ENCODE measurements around the gene MKRN1. TPM values are rescaled to one million over a fixed set of nuclear protein-coding genes. Genes with fewer than 3 reads are reported as not detected.
"Not testable (repeated sequence)": the region's sequence is repeated elsewhere in the genome, so short reads cannot be mapped to it uniquely, and the experiment has no call there.

The MKRN1 gene
- total and polyA plus RNA-seq, 2 donors, result 65.0 to 68.4 TPM

GRCh38 chr7:140463111-140463510 lies 16.2 kb downstream of the MKRN1 start:
- peaks cover 3% of the 10 kb centered on the region for H3K36me3 ChIP-seq (ENCODE audit: insufficient read depth)
- 98% methylated on average over 2 of the region's 2 CpGs for WGBS
- DNase-seq (ENCODE audit: extremely low spot score), result no peak
- no peak overlapping the region for H3K4me3 ChIP-seq (ENCODE audit: low read depth, low read length)
- H3K4me1 ChIP-seq (ENCODE audit: insufficient read depth), result no peaks in the 10 kb centered on the region
- no peak overlapping the region for H3K27ac ChIP-seq (ENCODE audit: low read depth)

- 90% methylated on average over 8 of the region's 8 CpGs for WGBS
- Histone ChIP-seq H3K4me3 (ENCODE audit: low read depth, low read length) (no peak overlapping the region), H3K4me1 (ENCODE audit: insufficient read depth) (no peaks in the 10 kb centered on the region), H3K36me3 (ENCODE audit: insufficient read depth) (peaks cover 6% of the 10 kb centered on the region), H3K27ac (ENCODE audit: low read depth) (no peak overlapping the region)
- no peak for DNase-seq (ENCODE audit: extremely low spot score)
Measured at GRCh38 chr7:140458916-140459315, 20.4 kb downstream of the MKRN1 start.

GRCh38 chr7:140458201-140458600 lies 21.1 kb downstream of the MKRN1 start:
- DNase-seq (ENCODE audit: extremely low spot score), result no peak
- H3K36me3 ChIP-seq (ENCODE audit: insufficient read depth), result peaks cover 6% of the 10 kb centered on the region
- H3K27ac ChIP-seq (ENCODE audit: low read depth), result no peak overlapping the region
- H3K4me1 ChIP-seq (ENCODE audit: insufficient read depth), result no peaks in the 10 kb centered on the region
- 91% methylated on average over 3 of the region's 3 CpGs for WGBS
- H3K4me3 ChIP-seq (ENCODE audit: low read depth, low read length), result no peak overlapping the region

DNA sequence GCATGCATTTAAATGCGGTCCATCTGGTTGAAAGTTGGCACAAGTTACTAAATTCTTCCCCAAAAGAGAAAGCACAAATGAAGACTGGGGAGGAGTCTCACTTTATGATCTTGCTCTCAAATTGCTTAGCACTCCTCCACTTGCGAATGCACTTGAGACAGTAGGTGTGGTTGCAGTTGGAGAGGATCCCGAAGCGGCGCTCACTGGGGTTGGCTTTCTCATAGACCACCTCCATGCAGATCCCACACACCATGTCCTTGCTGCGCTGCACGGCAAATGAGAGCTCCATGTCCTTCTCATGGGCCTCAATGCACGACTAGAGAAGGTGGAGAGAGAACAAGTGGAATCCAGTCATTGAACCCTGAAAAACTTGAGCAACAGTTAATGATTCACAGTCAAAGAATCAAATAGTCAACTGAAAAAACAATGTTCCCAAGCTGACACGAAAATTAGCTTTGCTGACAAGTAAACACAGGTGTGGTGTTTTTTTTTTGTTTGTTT lies 22.7 kb downstream of the MKRN1 start:
- Histone ChIP-seq H3K36me3 (ENCODE audit: insufficient read depth) (peaks cover 4% of the 10 kb centered on the region), H3K4me3 (ENCODE audit: low read depth, low read length) (no peak overlapping the region), H3K27ac (ENCODE audit: low read depth) (no peak overlapping the region), H3K4me1 (ENCODE audit: insufficient read depth) (no peaks in the 10 kb centered on the region)
- WGBS, result 87% methylated on average over 9 of the region's 9 CpGs
- no peak for DNase-seq (ENCODE audit: extremely low spot score)

DNA sequence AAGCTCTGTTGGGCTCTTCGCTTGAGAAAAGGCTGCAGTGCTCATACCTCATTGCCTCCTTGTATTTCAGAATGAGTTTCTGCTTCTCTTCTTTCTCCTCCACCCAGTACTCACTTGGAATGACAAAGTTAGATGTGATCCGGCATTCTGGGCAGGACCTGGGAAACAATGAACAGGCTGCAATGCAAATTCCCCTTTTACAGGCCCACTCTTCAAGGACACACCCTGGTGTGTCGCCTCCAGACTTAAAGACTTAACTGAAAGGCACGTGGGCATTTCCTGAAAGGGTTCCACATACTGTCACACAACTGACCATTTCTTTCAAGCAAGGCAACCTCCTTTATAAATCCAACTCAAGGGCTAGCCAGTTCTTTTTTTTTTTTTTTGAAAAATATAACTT lies 23.6 kb downstream of the MKRN1 start:
- no peak overlapping the region for H3K27ac ChIP-seq (ENCODE audit: low read depth)
- no peak for DNase-seq (ENCODE audit: extremely low spot score)
- H3K4me3 ChIP-seq (ENCODE audit: low read depth, low read length), result no peak overlapping the region
- H3K4me1 ChIP-seq (ENCODE audit: insufficient read depth), result no peaks in the 10 kb centered on the region
- peaks cover 4% of the 10 kb centered on the region for H3K36me3 ChIP-seq (ENCODE audit: insufficient read depth)
- 55% methylated on average over 4 of the region's 4 CpGs for WGBS

- DNase-seq (ENCODE audit: extremely low spot score), result no peak
- H3K4me1 ChIP-seq (ENCODE audit: insufficient read depth), result no peaks in the 10 kb centered on the region
- no peak overlapping the region for H3K4me3 ChIP-seq (ENCODE audit: low read depth, low read length)
- 74% methylated on average over 8 of the region's 8 CpGs for WGBS
- no peak overlapping the region for H3K27ac ChIP-seq (ENCODE audit: low read depth)
- H3K36me3 ChIP-seq (ENCODE audit: insufficient read depth), result peaks cover 4% of the 10 kb centered on the region
Measured at GRCh38 chr7:140454657-140455015, 24.7 kb downstream of the MKRN1 start.

DNA sequence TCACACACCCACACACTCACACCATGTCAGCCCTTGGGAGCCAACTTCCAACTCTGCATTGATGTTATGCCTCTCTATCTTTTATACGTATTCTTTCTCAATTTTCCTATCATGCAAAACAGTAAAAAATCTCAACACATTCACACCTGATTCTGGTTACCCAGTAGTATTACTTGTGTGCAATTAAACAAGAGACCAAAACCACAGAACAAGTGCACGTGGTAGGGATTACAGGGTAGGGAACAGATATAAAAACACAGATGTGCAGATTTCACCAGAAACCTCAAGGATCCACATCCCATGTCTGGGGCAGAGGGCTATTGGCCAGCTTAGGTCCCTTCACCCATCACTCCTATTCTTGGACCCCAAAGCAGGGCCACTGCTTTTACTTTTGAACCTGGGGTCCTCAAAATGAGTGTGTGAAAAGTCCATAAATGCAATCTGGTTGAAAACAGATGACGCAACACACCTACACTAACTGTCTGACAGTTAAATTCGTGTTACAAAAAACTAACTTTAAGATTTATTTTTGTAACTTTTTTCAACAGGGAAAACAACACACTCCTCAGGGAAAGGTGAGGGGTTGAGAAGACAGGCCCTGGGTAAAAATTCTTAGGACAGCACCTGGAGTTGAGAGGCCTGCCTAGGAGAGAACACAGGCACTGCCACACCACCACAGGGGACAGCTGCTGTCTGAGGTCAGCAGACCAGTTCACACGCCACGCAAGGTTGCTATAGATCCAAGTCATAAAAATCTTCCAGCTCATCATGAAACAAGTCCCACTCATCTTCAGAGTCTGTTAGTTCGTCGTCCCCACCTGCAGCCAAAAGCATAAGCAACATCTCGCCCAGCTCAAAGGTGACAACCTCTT lies 25.3 kb downstream of the MKRN1 start:
- not testable (repeated sequence) for H3K27ac ChIP-seq (ENCODE audit: low read depth); DNase-seq (ENCODE audit: extremely low spot score); H3K4me3 ChIP-seq (ENCODE audit: low read depth, low read length); H3K4me1 ChIP-seq (ENCODE audit: insufficient read depth); H3K36me3 ChIP-seq (ENCODE audit: insufficient read depth)
- WGBS, result 91% methylated on average over 9 of the region's 9 CpGs

DNA sequence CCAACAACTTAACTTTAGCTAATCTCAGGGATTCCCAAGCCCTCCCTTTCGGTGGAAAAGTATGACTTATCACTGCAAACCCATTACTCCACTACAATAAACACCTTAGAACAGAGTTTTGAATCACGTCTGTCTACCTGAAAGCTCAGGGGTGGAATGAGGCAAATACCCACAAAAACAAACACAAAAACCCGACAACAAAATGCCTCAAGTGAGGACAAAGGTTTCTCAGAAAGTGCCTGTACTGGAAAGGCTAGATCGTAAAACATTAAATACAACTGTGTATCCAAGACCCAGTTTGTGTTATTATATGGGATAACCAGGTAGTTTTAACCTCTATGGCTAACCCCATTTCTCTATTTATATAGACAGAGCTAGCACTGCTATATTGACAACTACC lies 26.0 kb downstream of the MKRN1 start:
- DNase-seq (ENCODE audit: extremely low spot score), result no peak
- Histone ChIP-seq H3K27ac (ENCODE audit: low read depth) (no peak overlapping the region), H3K4me3 (ENCODE audit: low read depth, low read length) (no peak overlapping the region), H3K36me3 (ENCODE audit: insufficient read depth) (peaks cover 4% of the 10 kb centered on the region), H3K4me1 (ENCODE audit: insufficient read depth) (no peaks in the 10 kb centered on the region)
- 84% methylated on average over 4 of the region's 4 CpGs for WGBS

DNA sequence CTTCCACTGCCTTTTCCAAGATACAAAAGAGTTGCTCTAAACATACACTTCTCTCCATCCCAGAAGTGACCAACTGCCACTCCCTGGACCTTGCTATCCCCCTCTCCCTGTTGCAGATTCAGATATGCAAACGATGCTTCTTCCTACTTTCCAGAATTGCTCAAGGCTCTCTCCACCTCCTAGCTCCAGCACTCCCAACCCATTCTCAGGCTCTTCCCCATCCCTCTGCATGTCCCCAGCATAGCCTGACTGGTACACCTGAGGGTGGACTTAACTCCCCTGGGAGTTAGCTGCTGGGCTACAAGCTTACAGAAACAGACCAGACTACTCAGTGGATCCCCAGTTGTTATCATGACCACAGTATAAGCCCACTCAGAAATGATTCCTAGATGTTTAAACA lies 27.6 kb downstream of the MKRN1 start:
- peaks cover 2% of the 10 kb centered on the region for H3K36me3 ChIP-seq (ENCODE audit: insufficient read depth)
- WGBS, result 0% methylated on average over 1 of the region's 1 CpG
- no peak overlapping the region for H3K4me3 ChIP-seq (ENCODE audit: low read depth, low read length)
- DNase-seq (ENCODE audit: extremely low spot score), result no peak
- H3K27ac ChIP-seq (ENCODE audit: low read depth), result no peak overlapping the region
- no peaks in the 10 kb centered on the region for H3K4me1 ChIP-seq (ENCODE audit: insufficient read depth)

- no peak for DNase-seq (ENCODE audit: extremely low spot score)
- WGBS, result 75% methylated on average over 4 of the region's 4 CpGs
Measured at GRCh38 chr7:140448781-140449480, 30.4 kb downstream of the MKRN1 start.

GRCh38 chr7:140447841-140448240 lies 31.5 kb downstream of the MKRN1 start:
- no peak for DNase-seq (ENCODE audit: extremely low spot score)
- no peak overlapping the region for H3K4me3 ChIP-seq (ENCODE audit: low read depth, low read length)
- 67% methylated on average over 7 of the region's 7 CpGs for WGBS
- no peak overlapping the region for H3K27ac ChIP-seq (ENCODE audit: low read depth)
- no peaks in the 10 kb centered on the region for H3K36me3 ChIP-seq (ENCODE audit: insufficient read depth)
- no peaks in the 10 kb centered on the region for H3K4me1 ChIP-seq (ENCODE audit: insufficient read depth)

More at GRCh38 chr7:140448781-140449480, 30.4 kb downstream of the MKRN1 start:
- H3K4me3 ChIP-seq (ENCODE audit: low read depth, low read length), result no peak overlapping the region
- H3K36me3 ChIP-seq (ENCODE audit: insufficient read depth), result no peaks in the 10 kb centered on the region
- H3K27ac ChIP-seq (ENCODE audit: low read depth), result no peak overlapping the region
- no peaks in the 10 kb centered on the region for H3K4me1 ChIP-seq (ENCODE audit: insufficient read depth)

- H3K27ac ChIP-seq (ENCODE audit: low read depth), result no peak overlapping the region
- H3K4me3 ChIP-seq (ENCODE audit: low read depth, low read length), result no peak overlapping the region
- 86% methylated on average over 11 of the region's 11 CpGs for WGBS
- no peaks in the 10 kb centered on the region for H3K4me1 ChIP-seq (ENCODE audit: insufficient read depth)
- H3K36me3 ChIP-seq (ENCODE audit: insufficient read depth), result no peaks in the 10 kb centered on the region
- no peak for DNase-seq (ENCODE audit: extremely low spot score)
Measured at GRCh38 chr7:140446467-140446866, 32.8 kb downstream of the MKRN1 start.

DNA sequence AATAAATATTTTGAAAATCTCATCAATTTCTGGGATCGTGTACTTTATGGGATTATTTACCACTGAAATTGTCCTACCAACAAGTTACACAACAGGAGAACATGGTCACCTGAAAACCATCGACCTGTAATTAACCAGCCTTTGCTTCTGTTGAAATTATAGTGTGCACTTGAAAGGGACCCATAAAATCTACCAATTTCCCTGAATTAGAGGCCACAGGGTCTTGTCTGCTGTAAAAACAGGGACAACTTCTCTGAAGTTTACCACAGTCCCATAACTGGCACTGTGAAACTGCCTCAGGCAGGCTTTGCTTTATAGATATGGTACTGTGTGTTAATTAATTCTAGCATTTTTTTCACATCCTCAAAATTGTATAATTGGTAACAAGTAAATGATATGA lies 37.8 kb downstream of the MKRN1 start:
- H3K4me3 ChIP-seq (ENCODE audit: low read depth, low read length), result no peak overlapping the region
- no peak for DNase-seq (ENCODE audit: extremely low spot score)
- H3K27ac ChIP-seq (ENCODE audit: low read depth), result no peak overlapping the region
- no peaks in the 10 kb centered on the region for H3K36me3 ChIP-seq (ENCODE audit: insufficient read depth)
- 64% methylated on average over 2 of the region's 2 CpGs for WGBS
- no peaks in the 10 kb centered on the region for H3K4me1 ChIP-seq (ENCODE audit: insufficient read depth)

DNA sequence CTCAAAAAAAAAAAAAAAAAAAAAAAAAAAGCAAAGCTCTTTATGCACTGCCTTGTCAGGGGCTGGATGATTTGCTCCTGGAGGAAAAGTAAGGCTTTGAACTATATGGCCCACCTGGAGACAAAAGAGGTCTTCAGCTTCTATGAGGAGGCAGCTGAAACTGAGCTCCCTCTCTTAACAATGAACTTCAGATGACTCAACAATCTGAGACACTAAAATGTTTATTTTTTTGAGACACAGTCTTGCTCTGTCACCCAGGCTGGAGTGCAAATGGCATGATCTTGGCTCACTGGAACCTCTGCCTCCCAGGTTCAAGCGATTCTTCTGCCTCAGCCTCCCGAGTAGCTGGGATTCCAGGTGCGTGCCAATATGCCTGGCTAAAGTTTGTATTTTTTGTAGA lies 38.7 kb downstream of the MKRN1 start:
- H3K4me3 ChIP-seq (ENCODE audit: low read depth, low read length), result no peak overlapping the region
- no peaks in the 10 kb centered on the region for H3K36me3 ChIP-seq (ENCODE audit: insufficient read depth)
- WGBS, result 88% methylated on average over 3 of the region's 3 CpGs
- no peak for DNase-seq (ENCODE audit: extremely low spot score)
- H3K4me1 ChIP-seq (ENCODE audit: insufficient read depth), result no peaks in the 10 kb centered on the region
- no peak overlapping the region for H3K27ac ChIP-seq (ENCODE audit: low read depth)

Measured in urinary bladder (tissue), 4 donors.